Measurements from ENCODE around the gene OR7G1.
A peak's percentile ranks its signal among the peaks of the same experiment; 100 is the strongest.
"Not testable (repeated sequence)": the region's sequence is repeated elsewhere in the genome, so short reads cannot be mapped to it uniquely, and the experiment has no call there.

Gene OR7G1

GRCh38 chr19:9076901-9077300 is 38.7 kb downstream of the OR7G1 start:
- Histone ChIP-seq H3K4me3 (ENCODE audit: low read length) (no peak overlapping the region), H3K4me2 (ENCODE audit: low read length) (no peak overlapping the region), H3K4me1 (ENCODE audit: control insufficient read depth, low read depth, low read length) (peaks cover 2% of the 10 kb centered on the region), H3K9ac (ENCODE audit: low read length) (no peak overlapping the region), H3K56ac (ENCODE audit: low read length) (no peak overlapping the region), H3K23ac (ENCODE audit: low read length) (no peak overlapping the region), H3K27ac (ENCODE audit: low read depth, low read length) (no peak overlapping the region), H3K79me1 (ENCODE audit: low read length) (no peaks in the 10 kb centered on the region), H2AK5ac (ENCODE audit: low read length) (no peak overlapping the region), H2BK15ac (replicated peaks; ENCODE audit: low read depth) (no peak overlapping the region), H2BK120ac (ENCODE audit: low read depth, low read length) (no peak overlapping the region), H3K79me2 (ENCODE audit: control insufficient read depth, insufficient read depth, low read length) (no peaks in the 10 kb centered on the region), H3K27me3 (ENCODE audit: insufficient read depth, low read length, poor library complexity) (no peaks in the 10 kb centered on the region), H3K36me3 (ENCODE audit: control insufficient read depth, insufficient read depth, low read length) (no peaks in the 10 kb centered on the region), H3K4ac (ENCODE audit: low read depth, low read length) (no peak overlapping the region), H2BK5ac (ENCODE audit: low read length) (no peak overlapping the region), H4K8ac (ENCODE audit: low read depth, low read length) (no peak overlapping the region), H4K5ac (ENCODE audit: low read length) (no peak overlapping the region), H3K18ac (ENCODE audit: low read length) (no peak overlapping the region)
- no peak for DNase-seq
- no CpG with 5 or more reads among the region's 10 CpGs for WGBS (ENCODE audit: extremely low coverage, insufficient coverage, low lambda C conversion rate)

- Histone ChIP-seq H3K4me3 (ENCODE audit: low read length) (no peak overlapping the region), H3K4me2 (ENCODE audit: low read length) (no peak overlapping the region), H3K9ac (ENCODE audit: low read length) (no peak overlapping the region), H2BK120ac (ENCODE audit: low read depth, low read length) (no peak overlapping the region), H3K27ac (ENCODE audit: low read depth, low read length) (peak overlapping the region; percentile 15), H3K79me1 (ENCODE audit: low read length) (no peaks in the 10 kb centered on the region), H3K4me1 (ENCODE audit: control insufficient read depth, low read depth, low read length) (peaks cover 2% of the 10 kb centered on the region), H2BK15ac (replicated peaks; ENCODE audit: low read depth) (no peak overlapping the region), H3K18ac (ENCODE audit: low read length) (no peak overlapping the region), H3K27me3 (ENCODE audit: insufficient read depth, low read length, poor library complexity) (no peaks in the 10 kb centered on the region), H4K8ac (ENCODE audit: low read depth, low read length) (no peak overlapping the region), H4K5ac (ENCODE audit: low read length) (no peak overlapping the region), H3K36me3 (ENCODE audit: control insufficient read depth, insufficient read depth, low read length) (no peaks in the 10 kb centered on the region), H3K56ac (ENCODE audit: low read length) (peak overlapping the region; percentile 58), H2AK5ac (ENCODE audit: low read length) (no peak overlapping the region), H3K79me2 (ENCODE audit: control insufficient read depth, insufficient read depth, low read length) (no peaks in the 10 kb centered on the region), H3K4ac (ENCODE audit: low read depth, low read length) (no peak overlapping the region), H2BK5ac (ENCODE audit: low read length) (no peak overlapping the region), H3K23ac (ENCODE audit: low read length) (no peak overlapping the region)
- DNase-seq = peak; percentile 95
- no CpG with 5 or more reads among the region's 16 CpGs for WGBS (ENCODE audit: extremely low coverage, insufficient coverage, low lambda C conversion rate)
These were observed 40.3 kb downstream of the OR7G1 start for GRCh38 chr19:9075064-9075949.

DNA sequence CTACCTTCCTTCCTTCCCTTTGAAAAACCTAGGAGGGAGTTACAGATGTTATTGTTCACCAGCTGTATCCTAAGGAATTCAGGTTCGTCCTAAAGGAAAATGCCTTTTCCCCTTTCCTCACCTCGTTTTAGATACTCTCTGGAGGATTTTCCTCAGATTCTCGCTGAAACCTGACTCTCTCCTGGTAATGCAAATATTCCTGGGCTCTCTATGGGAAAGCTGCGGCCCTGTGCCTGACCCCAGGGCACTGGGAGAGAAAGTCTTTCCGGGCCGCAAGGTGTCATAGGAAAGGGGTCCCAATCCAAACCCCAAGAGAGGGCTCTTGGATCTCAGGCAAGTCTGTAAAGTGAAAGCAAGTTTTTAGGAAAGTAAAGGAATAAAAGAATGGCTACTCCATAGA is 41.8 kb downstream of the OR7G1 start:
- Histone ChIP-seq H3K4me3 (ENCODE audit: low read length) (no peak overlapping the region), H3K23ac (ENCODE audit: low read length) (no peak overlapping the region), H3K79me1 (ENCODE audit: low read length) (no peaks in the 10 kb centered on the region), H2BK120ac (ENCODE audit: low read depth, low read length) (peak overlapping the region; percentile 74), H3K9ac (ENCODE audit: low read length) (no peak overlapping the region), H3K27me3 (ENCODE audit: insufficient read depth, low read length, poor library complexity) (no peaks in the 10 kb centered on the region), H3K36me3 (ENCODE audit: control insufficient read depth, insufficient read depth, low read length) (no peaks in the 10 kb centered on the region), H3K18ac (ENCODE audit: low read length) (no peak overlapping the region), H3K4me2 (ENCODE audit: low read length) (no peak overlapping the region), H2BK5ac (ENCODE audit: low read length) (no peak overlapping the region), H4K5ac (ENCODE audit: low read length) (no peak overlapping the region), H2AK5ac (ENCODE audit: low read length) (no peak overlapping the region), H3K4me1 (ENCODE audit: control insufficient read depth, low read depth, low read length) (peaks cover 2% of the 10 kb centered on the region), H3K4ac (ENCODE audit: low read depth, low read length) (no peak overlapping the region), H3K79me2 (ENCODE audit: control insufficient read depth, insufficient read depth, low read length) (no peaks in the 10 kb centered on the region), H3K27ac (ENCODE audit: low read depth, low read length) (no peak overlapping the region), H4K8ac (ENCODE audit: low read depth, low read length) (no peak overlapping the region), H3K56ac (ENCODE audit: low read length) (no peak overlapping the region), H2BK15ac (replicated peaks; ENCODE audit: low read depth) (no peak overlapping the region)
- whole genome bisulfite sequencing (ENCODE audit: extremely low coverage, insufficient coverage, low lambda C conversion rate) = no CpG with 5 or more reads among the region's 6 CpGs
- DNase-seq = peak; percentile 49

DNA sequence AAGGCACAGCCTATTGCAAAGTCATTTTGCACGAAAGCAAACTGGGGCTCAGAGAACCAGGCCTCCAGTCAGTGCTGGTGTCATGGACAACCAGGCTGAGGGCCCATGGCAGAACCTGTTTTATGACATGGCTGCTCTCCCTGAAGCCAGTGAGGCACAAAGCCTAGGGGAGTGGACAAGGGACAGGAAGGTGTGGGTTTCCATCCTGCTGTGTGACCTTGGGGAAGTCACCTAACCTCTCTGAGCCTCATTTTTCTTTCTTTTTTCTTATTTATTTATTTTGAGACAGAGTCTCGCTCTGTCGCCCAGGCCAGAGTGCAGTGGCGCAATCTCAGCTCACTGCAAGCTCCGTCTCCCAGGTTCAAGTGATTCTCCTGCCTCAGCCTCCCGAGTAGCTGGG is 43.8 kb downstream of the OR7G1 start:
- WGBS (ENCODE audit: extremely low coverage, insufficient coverage, low lambda C conversion rate) = no CpG with 5 or more reads among the region's 6 CpGs
- not testable (repeated sequence) for H3K4me2 ChIP-seq (ENCODE audit: low read length); H3K23ac ChIP-seq (ENCODE audit: low read length); H2BK15ac ChIP-seq (replicated peaks; ENCODE audit: low read depth); H4K8ac ChIP-seq (ENCODE audit: low read depth, low read length); DNase-seq; H3K4me3 ChIP-seq (ENCODE audit: low read length); H3K9ac ChIP-seq (ENCODE audit: low read length); H3K79me2 ChIP-seq (ENCODE audit: control insufficient read depth, insufficient read depth, low read length); H2AK5ac ChIP-seq (ENCODE audit: low read length); H2BK5ac ChIP-seq (ENCODE audit: low read length); H3K79me1 ChIP-seq (ENCODE audit: low read length); H3K56ac ChIP-seq (ENCODE audit: low read length); H4K5ac ChIP-seq (ENCODE audit: low read length); H3K4ac ChIP-seq (ENCODE audit: low read depth, low read length); H3K18ac ChIP-seq (ENCODE audit: low read length); H3K27me3 ChIP-seq (ENCODE audit: insufficient read depth, low read length, poor library complexity); H2BK120ac ChIP-seq (ENCODE audit: low read depth, low read length); H3K27ac ChIP-seq (ENCODE audit: low read depth, low read length); H3K4me1 ChIP-seq (ENCODE audit: control insufficient read depth, low read depth, low read length); H3K36me3 ChIP-seq (ENCODE audit: control insufficient read depth, insufficient read depth, low read length)

DNA sequence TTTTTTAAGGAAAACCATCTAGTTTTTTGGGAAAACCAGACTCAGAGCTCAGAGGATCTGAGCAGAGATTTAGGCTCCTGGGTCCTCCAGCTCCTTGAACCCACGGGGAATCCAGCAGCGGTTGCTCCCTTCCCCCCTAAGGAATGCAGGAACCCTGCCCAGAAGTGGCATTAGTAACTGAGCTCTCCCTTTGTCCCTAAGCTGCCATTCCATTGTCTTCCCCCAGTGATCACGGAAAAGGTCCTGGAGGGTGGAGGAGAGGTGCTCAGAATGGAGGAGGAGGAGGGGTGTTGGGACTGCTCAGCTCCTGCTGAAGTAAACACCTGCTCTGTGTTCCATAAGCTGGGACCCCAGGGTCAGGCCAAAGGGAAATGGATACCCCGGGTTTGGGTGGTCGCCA is 45.5 kb downstream of the OR7G1 start:
- Histone ChIP-seq H3K9ac (ENCODE audit: low read length) (no peak overlapping the region), H3K4ac (ENCODE audit: low read depth, low read length) (no peak overlapping the region), H4K8ac (ENCODE audit: low read depth, low read length) (no peak overlapping the region), H3K23ac (ENCODE audit: low read length) (no peak overlapping the region), H3K27me3 (ENCODE audit: insufficient read depth, low read length, poor library complexity) (no peaks in the 10 kb centered on the region), H3K4me1 (ENCODE audit: control insufficient read depth, low read depth, low read length) (peaks cover under 1% of the 10 kb centered on the region), H3K79me1 (ENCODE audit: low read length) (no peaks in the 10 kb centered on the region), H2AK5ac (ENCODE audit: low read length) (no peak overlapping the region), H2BK15ac (replicated peaks; ENCODE audit: low read depth) (no peak overlapping the region), H3K27ac (ENCODE audit: low read depth, low read length) (no peak overlapping the region), H2BK5ac (ENCODE audit: low read length) (no peak overlapping the region), H3K4me2 (ENCODE audit: low read length) (no peak overlapping the region), H3K79me2 (ENCODE audit: control insufficient read depth, insufficient read depth, low read length) (no peaks in the 10 kb centered on the region), H2BK120ac (ENCODE audit: low read depth, low read length) (no peak overlapping the region), H3K36me3 (ENCODE audit: control insufficient read depth, insufficient read depth, low read length) (no peaks in the 10 kb centered on the region), H3K4me3 (ENCODE audit: low read length) (no peak overlapping the region), H3K18ac (ENCODE audit: low read length) (no peak overlapping the region), H3K56ac (ENCODE audit: low read length) (peak overlapping the region; percentile 10), H4K5ac (ENCODE audit: low read length) (no peak overlapping the region)
- no CpG with 5 or more reads among the region's 5 CpGs for WGBS (ENCODE audit: extremely low coverage, insufficient coverage, low lambda C conversion rate)
- peak; percentile 76 for DNase-seq
